Ishikawa (cell line): ENCODE results near the gene DRGX.

Experiments
- EP300 ChIP-seq: IDR thresholded peaks from 2 replicates; pipeline ENCODE4 v1.6.1; 2012; ENCODE audit warnings: borderline replicate concordance
- TF ChIP-seq, protein P1 (sequence below): IDR thresholded peaks from 2 replicates; pipeline ENCODE4 v1.6.1; 2012; ENCODE audit warnings: low read depth, mild to moderate bottlenecking

DNA sequence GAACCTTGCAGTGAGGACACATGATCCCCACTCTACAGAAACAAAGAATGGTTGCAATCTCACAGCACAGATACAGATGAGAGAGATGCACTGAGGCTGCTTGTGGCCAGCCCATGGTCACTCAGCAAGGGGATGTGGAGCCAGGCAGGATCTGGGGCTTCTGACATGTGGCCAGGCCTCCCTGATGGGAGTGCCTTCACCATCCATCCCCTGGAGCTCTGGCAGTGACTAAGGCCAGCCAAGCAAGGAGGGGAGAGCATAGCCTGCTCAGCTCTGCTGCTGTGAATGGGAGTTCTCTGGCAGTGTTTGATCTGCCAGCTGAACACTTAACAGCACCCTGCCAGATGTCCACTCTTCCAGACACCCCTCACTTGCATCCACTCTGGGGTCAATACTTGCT is 77.1 kb downstream of the DRGX start:
- no peak for TF ChIP-seq EP300
- TF ChIP-seq, protein P1, sequence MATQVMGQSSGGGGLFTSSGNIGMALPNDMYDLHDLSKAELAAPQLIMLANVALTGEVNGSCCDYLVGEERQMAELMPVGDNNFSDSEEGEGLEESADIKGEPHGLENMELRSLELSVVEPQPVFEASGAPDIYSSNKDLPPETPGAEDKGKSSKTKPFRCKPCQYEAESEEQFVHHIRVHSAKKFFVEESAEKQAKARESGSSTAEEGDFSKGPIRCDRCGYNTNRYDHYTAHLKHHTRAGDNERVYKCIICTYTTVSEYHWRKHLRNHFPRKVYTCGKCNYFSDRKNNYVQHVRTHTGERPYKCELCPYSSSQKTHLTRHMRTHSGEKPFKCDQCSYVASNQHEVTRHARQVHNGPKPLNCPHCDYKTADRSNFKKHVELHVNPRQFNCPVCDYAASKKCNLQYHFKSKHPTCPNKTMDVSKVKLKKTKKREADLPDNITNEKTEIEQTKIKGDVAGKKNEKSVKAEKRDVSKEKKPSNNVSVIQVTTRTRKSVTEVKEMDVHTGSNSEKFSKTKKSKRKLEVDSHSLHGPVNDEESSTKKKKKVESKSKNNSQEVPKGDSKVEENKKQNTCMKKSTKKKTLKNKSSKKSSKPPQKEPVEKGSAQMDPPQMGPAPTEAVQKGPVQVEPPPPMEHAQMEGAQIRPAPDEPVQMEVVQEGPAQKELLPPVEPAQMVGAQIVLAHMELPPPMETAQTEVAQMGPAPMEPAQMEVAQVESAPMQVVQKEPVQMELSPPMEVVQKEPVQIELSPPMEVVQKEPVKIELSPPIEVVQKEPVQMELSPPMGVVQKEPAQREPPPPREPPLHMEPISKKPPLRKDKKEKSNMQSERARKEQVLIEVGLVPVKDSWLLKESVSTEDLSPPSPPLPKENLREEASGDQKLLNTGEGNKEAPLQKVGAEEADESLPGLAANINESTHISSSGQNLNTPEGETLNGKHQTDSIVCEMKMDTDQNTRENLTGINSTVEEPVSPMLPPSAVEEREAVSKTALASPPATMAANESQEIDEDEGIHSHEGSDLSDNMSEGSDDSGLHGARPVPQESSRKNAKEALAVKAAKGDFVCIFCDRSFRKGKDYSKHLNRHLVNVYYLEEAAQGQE, result no peak
